Upper lobe of left lung (tissue), 4 donors: ENCODE results near the gene PRXL2A.

Source experiments
- POLR2A ChIP-seq, 4 donors: fragments of 450-650 bp; IDR thresholded peaks; one replicate each; pipeline ENCODE4 v1.5.1; 2016 to 2017; ENCODE audit warnings: antibody characterized with exemption in 4 of 4, mild to moderate bottlenecking in 2 of 4
- TF ChIP-seq, protein P1 (sequence below), 6 experiments: fragments of 450-650 bp in 4 of 6; fragments of 200-600 bp in 2 of 6; sonication (generic) in 2 of 6; IDR thresholded peaks; one replicate each; pipeline ENCODE4 v1.5.1; 2016 to 2019; ENCODE audit warnings: antibody characterized with exemption in 6 of 6

DNA sequence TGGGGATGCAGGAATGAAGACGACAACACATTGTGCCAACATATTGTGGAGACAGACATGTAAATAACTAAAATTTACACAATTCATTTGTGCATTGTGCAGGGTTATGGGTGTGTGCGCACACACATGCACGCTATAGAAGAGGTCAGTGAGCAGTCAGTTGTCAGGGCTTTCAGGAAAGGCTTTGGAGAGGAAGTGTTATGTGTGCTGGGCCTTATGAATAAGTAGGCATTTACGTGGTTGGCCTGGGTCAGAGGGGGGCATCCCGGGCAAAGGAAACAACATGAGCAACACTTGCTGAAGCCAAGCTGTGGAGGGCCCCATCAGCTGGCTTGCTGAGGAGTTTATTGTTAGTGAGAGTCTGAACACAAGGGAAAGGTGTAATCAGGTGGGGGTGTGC lies 4.1 kb downstream of the PRXL2A start:
- TF ChIP-seq, protein P1, sequence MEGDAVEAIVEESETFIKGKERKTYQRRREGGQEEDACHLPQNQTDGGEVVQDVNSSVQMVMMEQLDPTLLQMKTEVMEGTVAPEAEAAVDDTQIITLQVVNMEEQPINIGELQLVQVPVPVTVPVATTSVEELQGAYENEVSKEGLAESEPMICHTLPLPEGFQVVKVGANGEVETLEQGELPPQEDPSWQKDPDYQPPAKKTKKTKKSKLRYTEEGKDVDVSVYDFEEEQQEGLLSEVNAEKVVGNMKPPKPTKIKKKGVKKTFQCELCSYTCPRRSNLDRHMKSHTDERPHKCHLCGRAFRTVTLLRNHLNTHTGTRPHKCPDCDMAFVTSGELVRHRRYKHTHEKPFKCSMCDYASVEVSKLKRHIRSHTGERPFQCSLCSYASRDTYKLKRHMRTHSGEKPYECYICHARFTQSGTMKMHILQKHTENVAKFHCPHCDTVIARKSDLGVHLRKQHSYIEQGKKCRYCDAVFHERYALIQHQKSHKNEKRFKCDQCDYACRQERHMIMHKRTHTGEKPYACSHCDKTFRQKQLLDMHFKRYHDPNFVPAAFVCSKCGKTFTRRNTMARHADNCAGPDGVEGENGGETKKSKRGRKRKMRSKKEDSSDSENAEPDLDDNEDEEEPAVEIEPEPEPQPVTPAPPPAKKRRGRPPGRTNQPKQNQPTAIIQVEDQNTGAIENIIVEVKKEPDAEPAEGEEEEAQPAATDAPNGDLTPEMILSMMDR (IDR thresholded peaks at IDR 0.05) = no peak
- TF ChIP-seq POLR2A (IDR thresholded peaks at IDR 0.05) = no peak
